ENCODE measurements around the gene MECP2. TPM values are rescaled to one million over a fixed set of nuclear protein-coding genes. Genes with fewer than 3 reads are reported as not detected.

Gene MECP2
- total RNA-seq, 1 donor from 2014 or later, result 26.7 TPM

DNA sequence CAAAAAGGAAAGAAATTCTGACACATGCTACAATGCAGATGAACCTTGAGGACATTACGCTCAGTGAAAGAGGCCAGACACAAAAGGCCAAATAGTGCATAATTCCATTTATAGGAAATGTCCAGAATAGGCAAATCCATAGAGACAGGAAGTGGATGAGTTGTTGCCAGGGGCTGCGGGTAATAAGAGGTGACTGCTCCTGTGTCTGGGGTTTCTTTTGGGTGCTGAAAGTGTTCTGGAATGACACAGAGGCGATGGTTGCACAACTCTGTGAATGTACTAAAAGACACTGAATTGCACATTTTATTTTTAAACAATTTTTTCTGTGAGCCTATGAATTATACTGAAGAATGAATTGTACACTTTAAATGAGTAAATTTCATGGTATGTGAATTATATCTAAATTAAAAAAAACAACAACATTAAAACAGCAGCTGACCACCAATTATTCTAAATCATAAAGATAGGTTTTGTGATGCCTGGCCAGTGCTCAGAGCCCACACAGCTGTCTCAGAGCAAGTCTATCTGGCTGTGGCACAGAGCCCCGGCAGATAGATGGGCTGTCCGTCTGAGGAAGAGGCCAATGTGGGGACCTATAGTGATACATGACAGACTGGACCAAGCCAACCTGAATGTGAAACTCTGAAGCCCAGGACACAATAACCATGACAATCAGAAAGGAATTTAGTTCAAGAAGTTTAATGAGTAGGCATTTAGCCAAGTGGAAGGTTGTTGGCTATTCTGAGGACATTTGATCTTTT is 54.3 kb downstream of the MECP2 start:
- no peak for DNase-seq (ENCODE audit: low spot score)
- Histone ChIP-seq H3K27ac (no peak overlapping the region), H2AFZ (replicated peaks) (no peak overlapping the region), H3K79me2 (ENCODE audit: low read depth) (peaks cover 42% of the 10 kb centered on the region), H3F3A (ENCODE audit: low read depth) (peaks cover 16% of the 10 kb centered on the region), H4K20me1 (ENCODE audit: low read depth) (peaks cover 63% of the 10 kb centered on the region), H3K9ac (no peak overlapping the region), H3K4me3 (no peak overlapping the region), H3K4me2 (no peak overlapping the region), H3K9me3 (ENCODE audit: low read depth) (no peaks in the 10 kb centered on the region), H3K27me3 (no peaks in the 10 kb centered on the region), H3K36me3 (no peaks in the 10 kb centered on the region), H3K4me1 (peaks cover 16% of the 10 kb centered on the region)
- Mint-ChIP-seq H3K27me3 (ENCODE audit: insufficient read depth, low read depth) (no peaks in the 10 kb centered on the region), H3K4me1 (peaks cover 25% of the 10 kb centered on the region), H3K27ac (no peak overlapping the region), H3K9me3 (peaks cover 12% of the 10 kb centered on the region), H3K36me3 (peaks cover 11% of the 10 kb centered on the region), H3K4me3 (no peak overlapping the region)
- TF ChIP-seq, protein P1, sequence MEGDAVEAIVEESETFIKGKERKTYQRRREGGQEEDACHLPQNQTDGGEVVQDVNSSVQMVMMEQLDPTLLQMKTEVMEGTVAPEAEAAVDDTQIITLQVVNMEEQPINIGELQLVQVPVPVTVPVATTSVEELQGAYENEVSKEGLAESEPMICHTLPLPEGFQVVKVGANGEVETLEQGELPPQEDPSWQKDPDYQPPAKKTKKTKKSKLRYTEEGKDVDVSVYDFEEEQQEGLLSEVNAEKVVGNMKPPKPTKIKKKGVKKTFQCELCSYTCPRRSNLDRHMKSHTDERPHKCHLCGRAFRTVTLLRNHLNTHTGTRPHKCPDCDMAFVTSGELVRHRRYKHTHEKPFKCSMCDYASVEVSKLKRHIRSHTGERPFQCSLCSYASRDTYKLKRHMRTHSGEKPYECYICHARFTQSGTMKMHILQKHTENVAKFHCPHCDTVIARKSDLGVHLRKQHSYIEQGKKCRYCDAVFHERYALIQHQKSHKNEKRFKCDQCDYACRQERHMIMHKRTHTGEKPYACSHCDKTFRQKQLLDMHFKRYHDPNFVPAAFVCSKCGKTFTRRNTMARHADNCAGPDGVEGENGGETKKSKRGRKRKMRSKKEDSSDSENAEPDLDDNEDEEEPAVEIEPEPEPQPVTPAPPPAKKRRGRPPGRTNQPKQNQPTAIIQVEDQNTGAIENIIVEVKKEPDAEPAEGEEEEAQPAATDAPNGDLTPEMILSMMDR (IDR thresholded peaks at IDR 0.05), result no peak

GRCh38 chrX:154040863-154041262 is 56.7 kb downstream of the MECP2 start:
- Mint-ChIP-seq H3K27me3 (ENCODE audit: insufficient read depth, low read depth) (no peaks in the 10 kb centered on the region), H3K4me3 (no peak overlapping the region), H3K4me1 (peaks cover 11% of the 10 kb centered on the region), H3K9me3 (peaks cover 13% of the 10 kb centered on the region), H3K36me3 (peaks cover 8% of the 10 kb centered on the region), H3K27ac (no peak overlapping the region)
- TF ChIP-seq, protein P1 (IDR thresholded peaks at IDR 0.05), result no peak
- TF ChIP-seq EZH2phosphoT487 (IDR thresholded peaks at IDR 0.05) (no peak), EZH2 (IDR thresholded peaks at IDR 0.05) (no peak)
- H3K4me3 ChIP-seq, result no peak overlapping the region
- no peak overlapping the region for H2AFZ ChIP-seq (replicated peaks)
- no peaks in the 10 kb centered on the region for H3F3A ChIP-seq (ENCODE audit: low read depth)
- H3K27ac ChIP-seq, result no peak overlapping the region
- no peaks in the 10 kb centered on the region for H3K27me3 ChIP-seq
- no peaks in the 10 kb centered on the region for H3K9me3 ChIP-seq (ENCODE audit: low read depth)
- H4K20me1 ChIP-seq (ENCODE audit: low read depth), result peaks cover 59% of the 10 kb centered on the region
- no peak for DNase-seq (ENCODE audit: low spot score)
- peaks cover 48% of the 10 kb centered on the region for H3K79me2 ChIP-seq (ENCODE audit: low read depth)
- H3K36me3 ChIP-seq, result no peaks in the 10 kb centered on the region
- no peak overlapping the region for H3K9ac ChIP-seq
- H3K4me2 ChIP-seq, result no peak overlapping the region
- no peaks in the 10 kb centered on the region for H3K4me1 ChIP-seq

DNA sequence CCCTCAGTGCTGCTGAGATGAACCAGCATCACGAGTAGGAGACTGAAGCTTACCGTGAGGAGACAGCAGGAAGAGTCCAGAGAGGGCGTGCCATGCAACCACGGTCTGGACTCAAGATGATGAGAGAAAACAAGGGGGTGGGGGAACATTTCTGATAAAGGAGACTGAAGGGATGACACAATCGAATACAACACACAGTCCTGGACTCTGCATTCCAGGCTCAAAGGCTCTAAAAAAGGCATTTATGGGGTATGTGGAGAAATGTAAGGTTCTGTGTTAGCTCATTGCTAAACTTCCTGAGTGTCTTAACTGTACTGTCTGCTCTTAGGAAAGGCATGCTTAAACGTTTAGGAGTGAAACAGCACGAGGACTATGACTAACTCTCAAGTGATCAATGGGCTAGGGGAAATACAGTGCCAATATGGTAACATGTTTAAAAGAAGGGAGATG is 57.2 kb downstream of the MECP2 start:
- TF ChIP-seq EZH2phosphoT487 (IDR thresholded peaks at IDR 0.05) (no peak), EZH2 (IDR thresholded peaks at IDR 0.05) (no peak)
- TF ChIP-seq, protein P1 (IDR thresholded peaks at IDR 0.05), result no peak
- Histone ChIP-seq H3K36me3 (no peaks in the 10 kb centered on the region), H3K4me2 (no peak overlapping the region), H2AFZ (replicated peaks) (no peak overlapping the region), H3K27me3 (no peaks in the 10 kb centered on the region), H3K9ac (no peak overlapping the region), H3K9me3 (ENCODE audit: low read depth) (no peaks in the 10 kb centered on the region), H3K4me1 (no peaks in the 10 kb centered on the region), H3K4me3 (no peak overlapping the region), H4K20me1 (ENCODE audit: low read depth) (peaks cover 61% of the 10 kb centered on the region), H3K27ac (no peak overlapping the region), H3F3A (ENCODE audit: low read depth) (no peaks in the 10 kb centered on the region), H3K79me2 (ENCODE audit: low read depth) (peaks cover 43% of the 10 kb centered on the region)
- Mint-ChIP-seq H3K9me3 (peaks cover 14% of the 10 kb centered on the region), H3K4me1 (peaks cover 8% of the 10 kb centered on the region), H3K4me3 (no peak overlapping the region), H3K27me3 (ENCODE audit: insufficient read depth, low read depth) (no peaks in the 10 kb centered on the region), H3K36me3 (peaks cover 9% of the 10 kb centered on the region), H3K27ac (no peak overlapping the region)
- DNase-seq (ENCODE audit: low spot score), result no peak

Measured in neural progenitor cell (in vitro differentiated cells).